Body of pancreas (tissue), 4 donors: ENCODE measurements around the gene GRID2. TPM values are rescaled to one million over a fixed set of nuclear protein-coding genes. Genes with fewer than 3 reads are reported as not detected.
A peak's percentile ranks its signal among the peaks of the same experiment; 100 is the strongest.

Experiments used
- ATAC-seq: fragments of 150-250 bp; one replicate; pipeline ENCODE4 v1.9.1; 2016
- DNase-seq, 4 donors: peaks; one replicate each; pipeline ENCODE4 v3.0.0-alpha.2; 2019
- H3K27ac ChIP-seq, 4 donors: fragments of 200-600 bp; sonication (generic); 1 replicate in 3 of 4; 2 replicates in 1 of 4; pipeline versions ENCODE4 v1.5.1 to v1.6.1; 2016 to 2019; ENCODE audit warnings: mild to moderate bottlenecking in 1 of 4, mixed read lengths in 1 of 4, moderate library complexity in 1 of 4
- H3K27me3 ChIP-seq, 2 donors: fragments of 200-600 bp; sonication (generic); one replicate each; pipeline ENCODE4 v1.6.0; 2016; ENCODE audit warnings: mild to moderate bottlenecking in 1 of 2
- H3K36me3 ChIP-seq, 2 donors: fragments of 200-600 bp; sonication (generic); replicated peaks in 1 of 2; 2 replicates each; pipeline ENCODE4 v1.5.1; 2016; ENCODE audit warnings: low read depth in 2 of 2; ENCODE audit not compliant: insufficient read depth in 1 of 2
- H3K4me1 ChIP-seq: fragments of 200-600 bp; sonication (generic); one replicate; pipeline ENCODE4 v1.6.0; 2016
- H3K4me3 ChIP-seq, 2 donors: fragments of 200-600 bp; sonication (generic); 1 replicate in 1 of 2; 2 replicates in 1 of 2; pipeline ENCODE4 v1.5.1; 2016 to 2019
- H3K9me3 ChIP-seq, 3 donors: fragments of 200-600 bp; sonication (generic); 1 replicate in 2 of 3; 2 replicates in 1 of 3; pipeline ENCODE4 v1.5.1; 2016
- CTCF ChIP-seq, 7 experiments: fragments of 450-650 bp in 4 of 7; fragments of 200-600 bp in 3 of 7; sonication (generic) in 3 of 7; IDR thresholded peaks; one replicate each; pipeline ENCODE4 v1.5.1; 2016 to 2019; ENCODE audit warnings: antibody characterized with exemption in 7 of 7
- POLR2A ChIP-seq, 3 donors: fragments of 450-650 bp; IDR thresholded peaks; one replicate each; pipeline ENCODE4 v1.6.1; 2016; ENCODE audit warnings: antibody characterized with exemption in 3 of 3, mild to moderate bottlenecking in 2 of 3
- WGBS, 2 donors: methylation state at CpG; one replicate each; pipeline ENCODE4 v1.1.5; 2017; 5-methylcytosine and 5-hydroxymethylcytosine counted together
- intact Hi-C: fragments of 100-400 bp; cut with DNase I; formaldehyde crosslinking; loops from one replicate; pipeline ENCODE4 v1.15.1; 2023
- total RNA-seq, 2 donors: library from RNA; depleted of rRNA; stranded (reverse); fragments of >200 nt; gene quantifications; one replicate each; pipeline ENCODE4 v1.1.0, GENCODE V29; 2016

Gene GRID2
- total RNA-seq, 2 donors from 2014 or later = not detected

DNA sequence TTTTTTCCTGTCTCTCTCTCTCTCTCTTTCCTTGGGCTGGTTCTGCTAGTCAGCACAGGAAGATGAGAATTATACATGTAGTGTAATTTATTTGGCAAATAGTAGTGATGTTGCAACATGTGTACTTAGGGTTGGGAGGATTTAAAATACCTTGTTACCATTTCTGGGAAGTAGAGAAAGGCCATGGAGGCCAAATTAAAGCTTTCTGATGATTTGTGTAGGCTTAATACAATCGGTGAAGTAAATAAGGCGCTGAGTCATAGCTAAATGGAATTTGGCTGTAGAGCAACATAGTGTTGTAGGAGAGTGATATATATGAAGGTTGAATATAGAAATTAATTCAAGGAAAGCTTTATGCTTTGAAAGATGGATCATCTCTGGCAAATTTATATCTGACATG is 295.3 kb downstream of the GRID2 start:
- H3K36me3 ChIP-seq = no peaks in the 10 kb centered on the region
- H3K4me3 ChIP-seq = no peak overlapping the region
- no peak for TF ChIP-seq CTCF (IDR thresholded peaks at IDR 0.05)
- TF ChIP-seq POLR2A (IDR thresholded peaks at IDR 0.05) = no peak
- 93 to 94% methylated on average over 2 of the region's 2 CpGs for WGBS, 2 donors
- H3K27me3 ChIP-seq = no peaks in the 10 kb centered on the region
- ATAC-seq (no peak), DNase-seq (no peak)
- no peaks in the 10 kb centered on the region for H3K4me1 ChIP-seq
- no peaks in the 10 kb centered on the region for H3K9me3 ChIP-seq
- H3K27ac ChIP-seq = no peak overlapping the region
- intact Hi-C loops = no loop called here

DNA sequence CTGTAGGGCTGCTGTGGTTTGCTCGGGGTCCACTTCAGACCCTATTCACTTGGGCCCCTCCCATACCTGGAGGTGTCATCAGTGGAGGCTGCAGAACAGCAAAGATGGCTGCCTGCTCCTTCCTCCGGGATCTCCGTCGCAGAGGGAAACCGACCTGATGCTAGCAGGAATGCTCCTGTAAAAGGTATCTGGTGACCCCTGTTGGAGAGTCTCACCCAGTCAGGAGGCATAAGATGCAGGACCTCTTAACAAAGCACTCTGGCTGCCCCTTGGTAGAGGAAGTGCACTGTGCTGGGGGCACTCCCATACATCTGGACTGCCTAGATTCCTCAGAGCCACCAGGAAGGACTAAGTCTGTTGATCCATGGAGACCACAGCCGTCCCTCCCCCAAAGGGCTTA is 296.9 kb downstream of the GRID2 start:
- Histone ChIP-seq H3K27me3 (no peaks in the 10 kb centered on the region), H3K4me3 (no peak overlapping the region), H3K4me1 (no peaks in the 10 kb centered on the region), H3K36me3 (no peaks in the 10 kb centered on the region), H3K9me3 (no peaks in the 10 kb centered on the region), H3K27ac (no peak overlapping the region)
- 80 to 85% methylated on average over 2 to 6 of the region's 6 CpGs for WGBS, 2 donors
- ATAC-seq (no peak), DNase-seq (no peak)
- TF ChIP-seq CTCF (IDR thresholded peaks at IDR 0.05) = no peak
- TF ChIP-seq POLR2A (IDR thresholded peaks at IDR 0.05) = no peak
- intact Hi-C loops = no loop called here

GRCh38 chr4:92606227-92606626 is 302.5 kb downstream of the GRID2 start:
- no peak overlapping the region for H3K27ac ChIP-seq
- no peaks in the 10 kb centered on the region for H3K9me3 ChIP-seq
- no peak for DNase-seq
- no peaks in the 10 kb centered on the region for H3K36me3 ChIP-seq
- ATAC-seq = no peak
- H3K4me3 ChIP-seq = no peak overlapping the region
- no peak for TF ChIP-seq CTCF (IDR thresholded peaks at IDR 0.05)
- no peak for TF ChIP-seq POLR2A (IDR thresholded peaks at IDR 0.05)
- intact Hi-C loops = no loop called here
- no peaks in the 10 kb centered on the region for H3K4me1 ChIP-seq
- 78 to 82% methylated on average over 2 of the region's 2 CpGs for WGBS, 2 donors
- no peaks in the 10 kb centered on the region for H3K27me3 ChIP-seq

DNA sequence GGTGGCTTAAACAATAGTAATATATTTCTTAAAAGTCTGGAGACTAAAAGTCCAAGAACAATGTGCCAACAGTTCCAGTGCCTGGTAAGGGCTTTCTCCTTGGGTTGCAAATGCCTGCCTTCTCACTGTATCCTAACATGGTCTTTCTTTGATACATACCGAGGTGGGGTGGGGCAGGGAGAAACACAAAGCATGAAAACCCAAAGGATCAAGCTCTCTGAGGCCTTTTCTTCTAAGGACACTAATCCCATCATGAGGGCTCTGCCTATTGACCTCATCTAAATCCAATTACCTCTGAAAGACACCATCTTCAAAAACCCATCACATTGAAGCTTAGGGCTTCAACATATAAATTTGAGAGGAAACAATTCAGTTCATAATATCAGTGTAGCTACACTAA is 311.3 kb downstream of the GRID2 start:
- no peak for ATAC-seq
- Histone ChIP-seq H3K36me3 (no peaks in the 10 kb centered on the region), H3K9me3 (no peaks in the 10 kb centered on the region), H3K27ac (no peak overlapping the region), H3K4me1 (no peaks in the 10 kb centered on the region), H3K4me3 (no peak overlapping the region), H3K27me3 (no peaks in the 10 kb centered on the region)
- intact Hi-C loops = no loop called here
- TF ChIP-seq POLR2A (IDR thresholded peaks at IDR 0.05) = no peak
- no peak for TF ChIP-seq CTCF (IDR thresholded peaks at IDR 0.05)
- no peak for DNase-seq
- 64 to 81% methylated on average over 1 of the region's 1 CpG for WGBS, 2 donors

- no peak overlapping the region for H3K4me3 ChIP-seq
- H3K27me3 ChIP-seq = no peaks in the 10 kb centered on the region
- no peak overlapping the region for H3K27ac ChIP-seq
- no peaks in the 10 kb centered on the region for H3K9me3 ChIP-seq
- H3K36me3 ChIP-seq = no peaks in the 10 kb centered on the region
- DNase-seq (no peak), ATAC-seq (peak; percentile 52)
- TF ChIP-seq CTCF (IDR thresholded peaks at IDR 0.05) (peak in 2 of 7 experiments; percentile 2 to 20), POLR2A (IDR thresholded peaks at IDR 0.05) (no peak)
- 31 to 41% methylated on average over 2 of the region's 2 CpGs for WGBS, 2 donors
- H3K4me1 ChIP-seq = no peaks in the 10 kb centered on the region
- intact Hi-C loops = no loop called here
Observed at GRCh38 chr4:92618968-92619367, 315.2 kb downstream of the GRID2 start.
